A549 treated with AZD9567 at 1 μM for 4 hours (cell line): Measurements from ENCODE around the gene NECAB2. TPM values are rescaled to one million over a fixed set of nuclear protein-coding genes. Genes with fewer than 3 reads are reported as not detected.

ENCODE experiments used
- total RNA-seq: library from RNA; stranded (reverse); fragments of 200-300 nt; extraction: Qiagen RNA extraction; gene quantifications from 5 replicates; pipeline ENCODE4 v1.2.3, GENCODE V29; 2022; ENCODE audit not compliant: insufficient read depth

NECAB2 gene
- total RNA-seq, result 2.3 to 3.1 TPM (median 2.5 TPM) in 4 of 5 replicates, not detected in the other

DNA sequence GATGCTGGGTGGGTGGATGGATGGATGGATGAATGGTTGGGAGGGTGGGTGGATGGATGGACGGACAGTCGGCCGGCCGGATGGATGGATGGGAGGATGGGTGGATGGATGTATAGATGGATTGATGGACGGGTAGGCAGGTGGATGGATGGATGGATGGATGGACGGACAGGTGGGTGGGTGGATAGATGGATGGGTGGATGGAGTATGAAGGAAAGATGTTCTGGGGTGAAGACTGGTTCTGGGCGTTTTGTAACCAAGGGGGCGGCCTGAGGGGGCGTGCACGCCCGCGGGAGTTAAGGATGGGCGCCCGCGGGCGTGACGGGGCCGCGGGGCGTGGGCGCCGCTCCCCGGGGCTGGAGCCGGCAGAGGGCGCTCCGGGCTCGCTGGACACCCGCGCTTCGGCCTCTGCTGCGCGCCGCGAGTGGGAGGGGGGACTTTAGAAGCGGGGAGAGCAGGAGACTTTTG, at the start of gene NECAB2:
NECAB2 (plus strand) TSS at position 407 of the 468 bp plus-strand sequence. CDS start 405 bp downstream, outside the sequence.

GRCh38 chr16:83952940-83953795, 14.9 kb upstream of the NECAB2 start, which contains the start of gene OSGIN1:
Gene OSGIN1 (plus strand): TSS chr16:83953240. CDS start chr16:83957672, 4,432 bp downstream.

DNA sequence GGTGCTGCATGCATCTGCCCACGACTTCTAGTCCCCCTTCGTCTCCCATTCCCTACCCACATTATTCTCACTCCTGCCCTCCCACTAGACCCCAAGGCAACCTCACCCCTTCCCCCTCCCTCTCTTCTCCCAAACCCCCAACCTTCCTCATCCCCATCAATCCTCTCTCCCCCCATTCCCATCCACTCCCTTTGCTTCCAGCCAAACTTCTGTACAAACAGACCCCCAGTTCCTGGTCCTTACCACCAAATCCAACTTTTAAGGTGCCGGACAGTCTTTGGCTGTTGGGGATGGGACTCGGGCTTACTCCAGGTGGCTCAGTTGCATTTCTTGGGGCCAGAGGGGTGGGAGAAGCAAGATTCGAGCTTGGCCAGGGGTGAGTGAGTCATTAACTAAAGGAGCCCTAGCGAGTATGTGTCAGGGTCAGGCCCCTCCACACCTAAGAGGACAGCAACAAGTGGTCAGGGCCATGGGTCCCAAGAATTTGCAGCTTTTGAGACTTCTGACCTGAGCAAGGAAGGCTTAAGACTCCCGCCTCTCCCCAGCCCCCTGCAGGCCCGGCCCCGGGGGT, 74.3 kb downstream of the NECAB2 start, which contains the start of gene SLC38A8:
SLC38A8 (minus strand) TSS at position 488 of the 571 bp plus-strand sequence. CDS start 638 bp downstream, outside the sequence.

Other genes with a start within 250 kb of the NECAB2 start
- gene HSBP1, start 160.3 kb upstream of the NECAB2 start, total RNA-seq, result 141 to 199 TPM (median 196 TPM) in 5 replicates
- gene MLYCD, start 69.1 kb upstream of the NECAB2 start, total RNA-seq, result 0.89 to 2.6 TPM (median 2.0 TPM) in 5 replicates
- gene OSGIN1, start 15.0 kb upstream of the NECAB2 start, total RNA-seq, result 16.6 to 38.3 TPM (median 25.8 TPM) in 5 replicates
- not detected in 5 replicates for gene SLC38A8, start 74.6 kb downstream of the NECAB2 start, total RNA-seq
- gene MBTPS1, start 148.7 kb downstream of the NECAB2 start, total RNA-seq, result 40.6 to 52.6 TPM (median 44.6 TPM) in 5 replicates
- 19.4 to 22.2 TPM (median 21.4 TPM) in 5 replicates for gene HSDL1, start 176.9 kb downstream of the NECAB2 start, total RNA-seq
- 0.20 to 0.38 TPM (median 0.32 TPM) in 4 of 5 replicates, not detected in the other for gene DNAAF1, start 177.1 kb downstream of the NECAB2 start, total RNA-seq
- 17.7 to 39.9 TPM (median 32.8 TPM) in 5 replicates for gene TAF1C, start 218.8 kb downstream of the NECAB2 start, total RNA-seq
- 0.06 to 0.13 TPM in 2 of 5 replicates, not detected in the others for gene ADAD2, start 222.9 kb downstream of the NECAB2 start, total RNA-seq